SK-N-SH (cell line): ENCODE measurements around the gene LMF1.

Experiments
- YY1 ChIP-seq: IDR thresholded peaks from 2 replicates; pipeline ENCODE4 v1.4.0; 2012; ENCODE audit warnings: low read depth, mild to moderate bottlenecking
- TF ChIP-seq, protein P1 (sequence below): IDR thresholded peaks from 2 replicates; pipeline ENCODE4 v1.6.1; 2012; ENCODE audit warnings: mild to moderate bottlenecking, low read depth, low read length, moderate library complexity
- TF ChIP-seq, protein P2 (sequence below): fragments of 200-600 bp; sonication (generic); IDR thresholded peaks from 2 replicates; pipeline ENCODE4 v1.6.1; 2017; ENCODE audit warnings: antibody characterized with exemption, mild to moderate bottlenecking, moderate library complexity
- TF ChIP-seq, protein P3 (sequence below): fragments of 150-350 bp; IDR thresholded peaks from 2 replicates; pipeline ENCODE4 v1.6.1; 2017; ENCODE audit warnings: antibody characterized with exemption, low read length, low read depth, borderline replicate concordance

DNA sequence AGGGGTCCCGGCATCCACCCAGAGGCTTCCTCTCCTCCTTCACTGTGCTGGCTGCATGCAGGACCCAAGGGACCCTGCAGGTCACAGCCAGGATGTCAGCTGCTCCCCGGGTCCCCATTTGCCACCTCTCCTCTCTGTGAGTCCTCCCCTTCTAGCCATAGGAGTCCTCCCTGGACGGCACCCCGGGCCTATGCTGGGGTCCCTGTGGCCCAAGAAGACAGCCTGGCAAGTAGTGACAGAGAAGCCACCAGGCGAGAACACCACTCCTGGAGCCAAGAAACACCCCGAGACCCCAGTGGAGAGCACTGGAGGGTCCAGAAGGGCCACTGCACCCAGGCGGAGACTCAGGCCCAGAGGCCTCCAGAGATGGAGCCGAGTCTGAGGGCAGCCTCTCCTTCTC, 44.1 kb downstream of the LMF1 start:
- TF ChIP-seq, protein P1, sequence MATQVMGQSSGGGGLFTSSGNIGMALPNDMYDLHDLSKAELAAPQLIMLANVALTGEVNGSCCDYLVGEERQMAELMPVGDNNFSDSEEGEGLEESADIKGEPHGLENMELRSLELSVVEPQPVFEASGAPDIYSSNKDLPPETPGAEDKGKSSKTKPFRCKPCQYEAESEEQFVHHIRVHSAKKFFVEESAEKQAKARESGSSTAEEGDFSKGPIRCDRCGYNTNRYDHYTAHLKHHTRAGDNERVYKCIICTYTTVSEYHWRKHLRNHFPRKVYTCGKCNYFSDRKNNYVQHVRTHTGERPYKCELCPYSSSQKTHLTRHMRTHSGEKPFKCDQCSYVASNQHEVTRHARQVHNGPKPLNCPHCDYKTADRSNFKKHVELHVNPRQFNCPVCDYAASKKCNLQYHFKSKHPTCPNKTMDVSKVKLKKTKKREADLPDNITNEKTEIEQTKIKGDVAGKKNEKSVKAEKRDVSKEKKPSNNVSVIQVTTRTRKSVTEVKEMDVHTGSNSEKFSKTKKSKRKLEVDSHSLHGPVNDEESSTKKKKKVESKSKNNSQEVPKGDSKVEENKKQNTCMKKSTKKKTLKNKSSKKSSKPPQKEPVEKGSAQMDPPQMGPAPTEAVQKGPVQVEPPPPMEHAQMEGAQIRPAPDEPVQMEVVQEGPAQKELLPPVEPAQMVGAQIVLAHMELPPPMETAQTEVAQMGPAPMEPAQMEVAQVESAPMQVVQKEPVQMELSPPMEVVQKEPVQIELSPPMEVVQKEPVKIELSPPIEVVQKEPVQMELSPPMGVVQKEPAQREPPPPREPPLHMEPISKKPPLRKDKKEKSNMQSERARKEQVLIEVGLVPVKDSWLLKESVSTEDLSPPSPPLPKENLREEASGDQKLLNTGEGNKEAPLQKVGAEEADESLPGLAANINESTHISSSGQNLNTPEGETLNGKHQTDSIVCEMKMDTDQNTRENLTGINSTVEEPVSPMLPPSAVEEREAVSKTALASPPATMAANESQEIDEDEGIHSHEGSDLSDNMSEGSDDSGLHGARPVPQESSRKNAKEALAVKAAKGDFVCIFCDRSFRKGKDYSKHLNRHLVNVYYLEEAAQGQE: no peak
- TF ChIP-seq, protein P2, sequence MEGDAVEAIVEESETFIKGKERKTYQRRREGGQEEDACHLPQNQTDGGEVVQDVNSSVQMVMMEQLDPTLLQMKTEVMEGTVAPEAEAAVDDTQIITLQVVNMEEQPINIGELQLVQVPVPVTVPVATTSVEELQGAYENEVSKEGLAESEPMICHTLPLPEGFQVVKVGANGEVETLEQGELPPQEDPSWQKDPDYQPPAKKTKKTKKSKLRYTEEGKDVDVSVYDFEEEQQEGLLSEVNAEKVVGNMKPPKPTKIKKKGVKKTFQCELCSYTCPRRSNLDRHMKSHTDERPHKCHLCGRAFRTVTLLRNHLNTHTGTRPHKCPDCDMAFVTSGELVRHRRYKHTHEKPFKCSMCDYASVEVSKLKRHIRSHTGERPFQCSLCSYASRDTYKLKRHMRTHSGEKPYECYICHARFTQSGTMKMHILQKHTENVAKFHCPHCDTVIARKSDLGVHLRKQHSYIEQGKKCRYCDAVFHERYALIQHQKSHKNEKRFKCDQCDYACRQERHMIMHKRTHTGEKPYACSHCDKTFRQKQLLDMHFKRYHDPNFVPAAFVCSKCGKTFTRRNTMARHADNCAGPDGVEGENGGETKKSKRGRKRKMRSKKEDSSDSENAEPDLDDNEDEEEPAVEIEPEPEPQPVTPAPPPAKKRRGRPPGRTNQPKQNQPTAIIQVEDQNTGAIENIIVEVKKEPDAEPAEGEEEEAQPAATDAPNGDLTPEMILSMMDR: no peak
- TF ChIP-seq, protein P3, sequence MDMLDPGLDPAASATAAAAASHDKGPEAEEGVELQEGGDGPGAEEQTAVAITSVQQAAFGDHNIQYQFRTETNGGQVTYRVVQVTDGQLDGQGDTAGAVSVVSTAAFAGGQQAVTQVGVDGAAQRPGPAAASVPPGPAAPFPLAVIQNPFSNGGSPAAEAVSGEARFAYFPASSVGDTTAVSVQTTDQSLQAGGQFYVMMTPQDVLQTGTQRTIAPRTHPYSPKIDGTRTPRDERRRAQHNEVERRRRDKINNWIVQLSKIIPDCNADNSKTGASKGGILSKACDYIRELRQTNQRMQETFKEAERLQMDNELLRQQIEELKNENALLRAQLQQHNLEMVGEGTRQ: no peak
- TF ChIP-seq YY1: no peak
